NCI-H2196 (cell line): ENCODE measurements around the gene PLA2G7.
"Not testable (repeated sequence)": the region's sequence is repeated elsewhere in the genome, so short reads cannot be mapped to it uniquely, and the experiment has no call there.

ENCODE experiments used
- DNase-seq: peaks from one replicate; lab custom pipeline; 2025; ENCODE audit not compliant: unreplicated experiment; lab: John Stamatoyannopoulos, UW

Gene PLA2G7

DNA sequence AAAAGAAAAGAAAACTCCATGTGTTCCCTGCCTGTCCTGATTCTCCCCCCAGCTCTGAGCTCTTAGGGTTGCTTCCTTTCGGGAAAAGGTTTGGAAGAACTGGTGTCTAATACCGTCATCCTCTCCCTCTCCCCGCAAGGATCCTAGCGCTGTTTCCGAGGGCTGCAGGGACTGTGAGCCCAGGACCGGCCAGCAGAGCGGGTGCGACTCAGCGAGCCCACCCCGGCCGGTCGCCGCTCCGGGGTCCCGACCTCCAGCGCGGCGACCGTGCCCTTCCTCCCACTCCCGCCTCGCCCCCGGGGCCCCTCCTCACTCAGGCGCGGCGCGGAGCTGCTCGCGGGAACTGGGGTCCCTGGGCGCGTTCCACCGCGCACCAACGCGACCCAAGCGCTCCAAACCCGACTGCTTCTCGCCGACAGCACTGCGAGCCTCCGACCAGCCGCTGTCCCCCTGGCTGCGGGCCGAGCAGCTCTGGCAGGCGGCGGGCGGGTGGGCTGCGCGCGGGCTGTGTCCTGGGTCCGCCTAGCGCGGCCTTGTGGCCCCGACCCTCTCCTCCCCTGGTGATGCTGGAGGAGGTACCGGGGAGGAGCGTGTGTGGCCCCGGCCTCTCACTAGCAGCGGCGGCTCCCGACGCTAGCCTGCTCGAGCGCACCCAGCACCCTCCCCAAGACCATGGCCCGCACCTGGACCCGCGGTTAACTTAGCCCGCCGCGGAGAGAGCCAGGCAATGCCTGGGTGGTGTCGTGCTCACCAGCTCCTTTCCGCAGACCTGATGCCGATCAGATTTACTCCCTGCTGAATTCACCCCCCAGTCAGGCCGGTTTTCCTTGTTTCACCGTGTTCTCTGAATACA, at the start of gene PLA2G7:
Gene PLA2G7 (minus strand): TSS at position 509 of the 853 bp plus-strand sequence. CDS start 12,484 bp downstream, outside the sequence.
- DNase-seq: no peak

DNA sequence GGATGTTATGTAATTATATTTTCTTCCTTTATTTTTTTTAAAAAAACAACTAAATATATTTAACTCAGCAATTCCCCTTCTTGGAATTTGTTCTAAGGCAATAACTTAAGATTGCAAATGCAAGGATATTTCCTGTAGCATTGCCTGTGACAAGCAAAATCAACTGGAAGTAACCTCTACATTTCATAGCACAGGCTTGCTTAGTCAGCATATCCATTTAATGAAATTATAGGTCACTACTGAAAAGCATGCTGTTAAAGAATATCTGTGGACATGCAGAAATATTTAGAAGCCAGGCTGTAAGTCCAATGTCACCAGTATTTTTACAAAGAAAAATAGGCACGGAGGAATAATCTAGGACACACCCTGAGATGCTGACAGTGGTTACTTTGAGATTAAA, 49.4 kb upstream of the PLA2G7 start:
- DNase-seq: no peak

DNA sequence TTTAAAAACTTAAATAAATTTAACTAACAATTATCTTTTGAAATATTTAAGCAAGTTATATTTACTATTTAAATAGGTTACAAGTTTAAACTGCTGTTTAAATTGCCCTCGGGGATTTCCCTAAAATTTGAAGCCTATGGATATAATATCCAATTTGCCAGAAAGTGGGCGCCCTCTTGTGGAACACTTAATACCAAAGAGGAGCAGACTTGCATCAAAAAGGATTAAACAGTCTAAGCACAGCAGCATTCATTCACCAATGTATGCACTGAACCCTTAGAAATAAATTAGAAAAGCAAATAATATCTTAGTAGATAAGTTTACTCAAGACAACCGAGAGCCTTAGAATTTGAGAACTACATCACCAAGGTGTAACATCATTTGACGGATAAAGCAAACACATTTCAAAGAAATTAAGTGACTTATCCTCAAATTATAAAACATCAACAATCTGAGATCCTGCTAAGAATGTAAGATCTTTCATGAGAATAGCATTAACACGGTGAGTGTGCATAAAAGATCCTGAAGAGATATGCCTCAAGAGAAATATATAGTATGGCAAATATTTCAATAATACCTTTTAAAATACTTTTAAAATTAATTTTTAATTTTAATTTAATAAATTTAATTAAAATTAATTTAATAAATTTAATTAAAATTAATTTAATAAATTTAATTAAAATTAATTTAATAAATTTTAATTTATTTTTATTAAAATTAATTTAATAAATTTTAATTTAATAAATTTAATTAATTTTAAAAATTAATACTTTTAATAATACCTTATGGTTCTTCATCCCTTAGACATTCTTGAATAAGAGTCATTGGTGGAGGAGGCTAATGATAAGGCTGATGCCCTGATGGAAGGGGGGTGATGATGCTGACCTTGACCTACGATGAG, 46.6 kb upstream of the PLA2G7 start:
- DNase-seq: peak; percentile 60

DNA sequence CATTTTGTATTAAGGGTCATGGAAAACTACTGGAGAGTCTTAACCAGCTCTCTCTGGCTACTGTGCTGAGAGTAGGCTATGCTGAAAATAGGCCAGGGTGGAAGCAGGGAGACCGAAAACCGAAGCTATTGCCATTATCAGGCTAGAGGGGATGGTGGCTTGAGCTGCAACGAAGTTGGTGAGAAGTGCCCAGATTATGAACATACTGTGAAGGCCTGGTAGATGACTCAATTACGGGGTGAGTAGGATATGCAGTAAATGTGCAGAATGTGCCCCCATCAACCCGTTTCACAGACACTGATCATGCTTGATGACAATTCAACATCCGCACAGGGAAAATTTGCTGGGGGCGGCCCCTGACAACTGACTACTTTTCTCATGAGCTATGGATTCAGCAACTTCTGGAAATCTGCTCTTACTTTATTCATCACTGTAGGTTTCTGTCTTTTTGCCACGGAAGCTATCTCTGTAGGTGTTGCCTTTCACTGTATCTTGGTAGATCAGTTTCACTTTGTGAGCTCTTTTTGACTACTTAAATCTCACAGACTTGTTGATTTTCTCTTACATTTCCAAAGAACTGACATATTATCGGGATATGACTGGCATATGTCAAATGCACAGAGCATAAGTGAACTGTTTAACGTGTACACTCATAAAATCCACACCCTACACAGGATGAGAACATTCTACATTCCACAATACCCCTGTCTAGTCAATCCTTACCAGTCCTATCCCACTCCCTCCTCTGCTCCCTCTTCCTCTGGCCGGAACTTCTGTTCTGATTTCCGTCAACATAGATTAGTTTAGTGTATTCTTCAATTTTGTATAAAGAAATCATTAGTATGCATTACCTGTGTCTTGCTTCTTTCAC, 42.5 kb upstream of the PLA2G7 start:
- no peak for DNase-seq

DNA sequence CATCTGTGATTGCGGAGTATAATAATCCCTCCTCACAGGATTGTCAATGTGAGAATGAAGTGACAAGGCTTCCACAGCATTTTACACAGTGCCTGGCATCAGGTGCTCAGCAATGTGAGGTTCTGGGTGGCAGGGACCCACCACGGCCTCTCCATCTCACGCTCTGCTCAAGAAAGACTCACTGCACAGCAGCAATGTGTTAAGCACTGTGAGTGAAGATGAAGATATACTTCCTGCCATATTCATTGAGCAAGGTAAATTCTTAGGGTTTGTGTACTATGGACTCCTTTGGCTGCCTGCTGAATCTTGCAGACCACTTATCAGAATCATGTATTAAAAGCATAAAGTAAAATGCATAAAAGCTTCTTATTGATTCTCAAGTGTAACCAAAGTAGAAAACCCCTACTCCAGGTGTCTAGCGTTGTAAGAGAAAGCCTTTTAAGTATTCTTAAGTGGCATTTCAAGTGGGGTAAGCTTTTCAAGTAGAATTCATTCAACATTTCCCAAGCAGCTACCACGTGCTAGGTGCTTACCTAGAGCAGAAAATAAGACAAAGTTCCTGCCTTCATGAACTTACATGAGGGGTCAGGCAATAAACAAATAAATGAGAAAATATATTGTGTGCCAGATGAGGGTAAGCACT, 41.0 kb upstream of the PLA2G7 start:
- no peak for DNase-seq

DNA sequence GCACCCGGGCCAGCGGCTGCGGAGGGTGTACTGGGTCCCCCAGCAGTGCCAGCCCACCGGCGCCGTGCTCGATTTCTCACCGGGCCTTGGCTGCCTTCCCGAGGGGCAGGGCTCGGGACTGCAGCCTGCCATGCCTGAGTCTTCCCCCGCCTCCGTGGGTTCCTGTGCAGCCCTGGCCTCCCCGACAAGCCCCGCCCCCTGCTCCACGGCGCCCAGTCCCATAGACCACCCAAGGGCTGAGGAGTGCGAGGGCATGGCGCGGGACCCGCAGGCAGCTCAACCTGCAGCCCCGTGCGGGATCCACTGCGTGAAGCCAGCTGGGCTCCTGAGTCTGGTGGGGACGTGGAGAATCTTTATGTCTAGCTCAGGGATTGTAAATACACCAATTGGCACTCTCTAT, 39.6 kb upstream of the PLA2G7 start:
- DNase-seq: not testable (repeated sequence)

DNA sequence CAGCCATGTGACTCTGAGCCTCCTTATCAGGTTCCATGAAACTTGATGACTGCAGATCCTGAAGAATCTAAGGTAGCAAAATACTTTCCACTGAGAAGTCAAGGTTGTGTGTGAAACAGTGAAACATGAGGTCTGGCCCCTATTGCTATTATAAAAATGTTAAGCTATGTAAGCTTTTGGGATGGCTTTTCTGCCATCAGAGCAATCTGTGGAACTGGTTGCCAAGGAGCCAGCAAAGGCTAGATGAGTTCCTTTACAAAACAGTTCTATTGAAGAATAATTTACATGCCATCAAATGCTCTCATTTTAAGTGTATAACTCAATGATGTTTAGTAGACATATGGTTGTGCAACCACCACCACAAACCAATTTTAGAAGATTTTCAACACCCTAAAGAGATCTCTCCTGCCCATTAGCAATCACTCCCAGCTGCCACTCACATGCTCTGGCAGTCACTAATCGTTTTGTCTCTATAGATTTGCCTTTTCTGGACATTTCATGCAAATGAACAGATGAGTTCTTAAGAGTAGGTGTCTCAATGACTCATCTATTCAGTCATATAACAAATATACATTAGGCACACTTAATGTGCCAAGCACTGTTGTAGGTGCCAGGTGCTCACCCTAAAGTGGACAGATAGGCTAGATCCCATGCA, 38.2 kb upstream of the PLA2G7 start:
- no peak for DNase-seq

DNA sequence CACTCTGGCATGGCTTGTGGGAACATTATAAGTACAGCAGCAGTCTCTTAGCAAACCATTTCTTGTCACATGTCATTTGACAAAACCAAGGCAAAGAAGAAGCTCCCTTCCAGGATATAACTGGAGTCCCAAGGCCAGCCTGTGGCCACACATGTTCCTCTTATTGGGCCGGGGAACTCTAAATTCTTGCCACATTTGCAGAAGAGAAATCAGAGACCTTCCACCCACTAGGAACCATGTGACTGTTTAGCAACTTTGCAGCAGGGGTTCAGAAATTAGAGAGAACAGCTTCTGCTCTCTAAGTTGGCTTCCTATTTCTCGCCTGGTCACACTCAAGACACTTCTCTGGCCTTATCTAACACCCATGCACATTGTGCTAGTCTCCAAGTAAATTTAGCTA, 37.6 kb upstream of the PLA2G7 start:
- DNase-seq: no peak

DNA sequence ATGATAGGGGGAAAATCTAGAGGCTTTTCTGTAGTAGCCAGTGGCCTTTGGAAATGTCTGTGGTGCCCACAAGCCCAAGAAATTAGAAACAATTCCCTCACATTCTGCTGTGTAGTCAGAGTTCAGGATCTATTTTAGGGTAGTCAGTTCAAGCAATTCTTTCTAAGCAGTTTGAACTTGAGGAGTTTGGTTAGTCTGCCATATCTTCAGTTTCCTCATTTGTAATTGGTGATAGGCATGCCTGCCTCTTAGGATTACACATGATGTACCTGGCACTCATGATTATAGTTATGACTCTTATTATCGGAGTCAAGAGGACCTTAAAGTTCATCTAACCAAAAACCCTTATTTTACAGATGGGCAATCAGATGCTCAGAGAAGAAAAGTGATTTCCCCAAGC, 36.8 kb upstream of the PLA2G7 start:
- no peak for DNase-seq

DNA sequence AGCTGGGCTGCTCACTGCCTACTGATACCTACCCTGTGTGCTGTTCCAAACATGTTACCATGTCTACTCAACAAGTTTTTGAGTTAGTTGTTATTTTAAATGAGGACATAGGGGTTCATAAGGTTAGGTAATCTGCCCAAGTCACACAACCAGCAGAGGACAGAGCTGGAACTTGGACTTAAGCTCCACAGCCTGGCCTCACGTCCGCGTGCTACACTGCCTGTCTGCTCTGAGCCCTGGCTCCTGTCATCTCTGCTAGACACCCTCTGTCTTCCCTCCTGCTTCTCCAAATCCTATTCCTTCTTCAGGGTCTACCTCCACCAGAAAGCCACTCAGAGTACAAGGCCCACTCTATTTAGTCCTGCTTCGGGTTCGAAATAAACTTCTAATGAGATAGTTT, 29.8 kb upstream of the PLA2G7 start:
- no peak for DNase-seq

DNA sequence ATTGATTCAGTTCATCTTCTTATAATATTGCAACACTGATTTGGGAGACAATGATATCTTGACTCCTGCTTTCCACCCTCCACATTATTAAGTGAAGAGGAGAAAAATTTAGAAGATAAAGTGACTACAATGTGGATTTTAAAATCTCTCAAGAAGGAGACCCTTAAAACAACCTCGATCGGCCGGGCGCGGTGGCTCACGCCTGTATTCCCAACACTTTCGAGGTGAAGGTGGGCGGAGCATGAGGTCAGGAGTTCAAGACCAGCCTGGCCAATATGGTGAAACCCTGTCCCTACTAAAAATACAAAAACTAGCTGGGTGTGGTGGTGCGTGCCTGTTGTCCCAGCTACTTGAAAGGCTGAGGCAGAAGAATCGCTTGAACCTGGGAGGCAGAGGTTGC, 29.1 kb upstream of the PLA2G7 start:
- DNase-seq: not testable (repeated sequence)

DNA sequence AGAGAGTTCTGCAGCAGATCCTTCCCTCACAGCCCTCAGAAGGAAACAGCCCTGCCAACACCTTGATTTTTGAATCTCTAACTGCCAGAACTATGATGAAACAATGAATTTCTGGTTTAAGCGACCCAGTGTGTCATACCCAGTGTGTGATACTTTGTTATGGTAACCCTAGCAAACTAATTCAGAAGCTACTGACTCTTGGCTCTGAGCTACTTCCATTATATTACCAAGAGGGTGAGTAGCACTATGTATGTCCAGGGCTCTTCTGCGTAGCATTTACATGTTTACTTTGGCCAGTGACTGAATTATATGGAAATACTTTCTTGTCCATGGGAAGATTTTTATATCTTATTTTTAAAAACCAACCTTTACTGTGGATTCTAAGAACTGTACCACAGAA, 28.3 kb upstream of the PLA2G7 start:
- no peak for DNase-seq

DNA sequence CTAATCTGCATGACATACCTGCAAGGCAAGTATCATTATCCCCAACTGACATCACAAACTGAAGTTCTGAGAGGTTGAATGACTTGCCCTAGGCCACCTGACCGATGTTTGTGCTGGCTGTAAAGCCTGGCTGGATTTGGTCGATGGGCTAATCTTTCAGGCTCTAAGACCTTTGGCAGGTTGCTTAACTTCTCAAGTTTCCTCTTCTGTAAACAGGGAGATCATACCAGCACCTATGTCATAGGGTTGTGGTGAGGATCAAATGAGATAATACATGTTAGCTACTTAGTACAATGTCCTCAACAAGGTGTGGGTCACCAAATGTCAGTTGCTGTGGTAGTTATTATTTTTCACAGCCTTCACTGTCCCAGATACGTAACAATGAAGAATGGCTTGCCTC, 25.8 kb upstream of the PLA2G7 start:
- DNase-seq: no peak

DNA sequence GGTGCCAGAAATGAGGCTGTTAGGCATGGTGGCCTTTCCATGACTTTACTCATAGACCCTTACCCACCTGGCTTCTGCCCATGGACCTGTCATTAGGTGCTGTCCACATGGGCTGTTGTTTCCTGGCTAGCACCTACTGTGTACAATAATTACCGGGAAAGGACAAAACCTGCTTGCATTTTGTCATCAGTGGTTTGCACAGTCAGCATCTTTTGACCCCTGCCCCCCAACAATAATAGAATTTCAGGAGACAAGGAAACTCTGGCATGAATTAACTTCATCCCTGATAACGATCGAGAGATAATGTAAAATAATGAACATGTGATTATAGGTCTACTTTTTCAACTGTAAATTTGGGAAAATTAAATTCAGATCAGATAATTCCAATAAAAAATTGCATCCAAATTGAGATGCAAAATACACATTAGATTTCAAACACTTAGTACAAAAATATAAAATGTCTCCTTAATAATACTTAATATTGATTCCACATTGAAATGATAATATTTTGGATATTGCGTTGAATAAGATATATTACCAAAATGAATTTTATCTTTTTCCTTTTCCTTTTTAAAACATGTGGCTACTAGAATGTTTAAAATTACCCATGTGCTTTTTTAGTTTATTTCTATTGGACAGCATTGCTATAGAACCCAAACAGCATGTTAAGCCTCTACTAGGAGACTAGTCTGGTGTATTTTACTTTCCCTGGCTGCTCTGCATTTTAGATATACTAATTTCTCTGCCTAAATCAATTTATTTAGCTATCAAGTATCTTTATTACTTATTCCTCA, 24.0 kb upstream of the PLA2G7 start:
- DNase-seq: no peak

DNA sequence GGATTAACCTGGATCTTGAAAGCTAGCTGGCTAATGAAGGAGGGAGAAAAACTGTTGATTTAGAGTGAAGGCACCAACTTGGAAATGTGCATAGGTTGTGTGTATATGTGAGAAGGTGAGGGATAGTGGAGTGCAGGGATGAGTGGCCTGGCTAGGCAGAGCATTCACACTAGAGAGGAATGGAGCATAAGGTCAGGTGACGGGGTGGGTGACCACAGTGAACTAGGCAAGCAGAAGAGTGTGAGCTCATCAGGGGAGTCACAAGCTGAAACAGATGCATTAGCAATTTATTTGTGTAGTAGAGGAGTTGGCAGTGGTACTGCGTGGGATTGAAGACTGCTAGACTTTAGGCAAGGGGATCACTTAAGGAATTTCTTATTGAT, 22.0 kb upstream of the PLA2G7 start:
- DNase-seq: no peak

DNA sequence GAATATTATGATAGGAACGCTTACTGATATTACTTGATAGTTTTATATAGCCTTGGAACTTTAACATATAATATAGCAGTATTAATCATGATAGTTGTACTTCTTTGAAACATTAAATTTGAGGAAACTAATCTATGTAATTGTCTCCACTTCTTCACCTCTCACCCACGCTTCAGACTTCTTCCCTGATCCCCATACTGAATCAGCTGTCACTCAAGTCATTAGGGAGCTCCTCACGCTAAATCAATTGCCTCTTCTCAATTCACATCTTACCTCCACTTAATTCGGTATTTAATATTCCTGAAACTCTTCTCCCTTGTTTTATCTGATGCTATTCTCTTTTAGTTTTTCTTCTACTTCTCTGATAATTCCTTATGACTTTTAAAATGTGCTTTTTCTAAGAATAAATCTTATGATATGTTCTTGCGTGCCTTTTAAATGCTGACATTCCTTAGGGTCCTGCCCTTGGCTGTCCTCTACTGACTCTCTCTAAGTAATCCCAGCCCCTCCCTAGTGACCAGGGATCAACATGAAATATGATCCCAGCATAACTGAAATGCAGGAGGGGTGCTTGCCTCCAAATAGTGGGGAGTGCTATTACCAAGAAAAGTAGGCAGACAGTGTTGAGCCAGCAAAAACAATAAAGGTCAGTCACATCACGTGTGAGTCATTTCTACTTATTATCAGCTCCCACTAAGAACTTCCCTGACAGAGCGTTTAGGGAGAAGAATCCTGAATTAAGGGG, 21.5 kb upstream of the PLA2G7 start:
- no peak for DNase-seq

DNA sequence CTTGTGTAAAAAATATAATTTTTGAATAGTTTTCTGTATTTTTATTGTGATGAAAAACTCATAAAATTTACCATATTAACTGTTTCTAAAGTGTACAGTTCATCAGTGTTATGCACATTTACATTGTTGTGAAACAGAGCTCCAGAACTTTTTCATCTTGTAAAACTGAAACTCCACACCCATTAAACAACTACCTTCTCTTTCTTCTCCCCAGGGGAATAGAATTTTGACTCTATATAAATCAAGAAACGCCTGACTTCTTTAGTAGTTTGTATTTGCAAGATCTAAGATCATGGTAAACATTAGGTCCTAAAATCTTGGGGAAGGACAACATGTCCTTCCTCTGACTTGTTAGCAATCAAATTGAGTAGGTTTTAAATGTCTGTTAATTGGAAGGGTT, 20.7 kb upstream of the PLA2G7 start:
- no peak for DNase-seq

DNA sequence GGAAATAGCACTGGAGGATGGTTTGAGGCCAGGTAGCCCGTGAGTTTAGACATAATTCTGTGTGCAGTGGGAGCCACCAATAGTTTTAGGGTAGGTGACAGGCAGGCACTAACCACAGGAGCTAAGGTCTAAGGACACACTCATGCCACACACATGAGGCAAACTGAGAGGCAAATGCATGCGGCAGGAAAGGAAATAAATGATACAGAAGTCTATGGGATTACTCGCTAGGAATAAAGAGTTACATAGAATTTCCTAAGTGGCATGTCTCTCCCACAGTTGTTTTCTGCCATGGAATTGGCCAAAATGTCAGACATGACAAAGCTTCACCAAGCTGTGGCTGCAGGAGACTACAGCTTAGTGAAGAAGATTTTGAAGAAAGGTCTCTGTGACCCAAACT, 16.5 kb upstream of the PLA2G7 start:
- no peak for DNase-seq

DNA sequence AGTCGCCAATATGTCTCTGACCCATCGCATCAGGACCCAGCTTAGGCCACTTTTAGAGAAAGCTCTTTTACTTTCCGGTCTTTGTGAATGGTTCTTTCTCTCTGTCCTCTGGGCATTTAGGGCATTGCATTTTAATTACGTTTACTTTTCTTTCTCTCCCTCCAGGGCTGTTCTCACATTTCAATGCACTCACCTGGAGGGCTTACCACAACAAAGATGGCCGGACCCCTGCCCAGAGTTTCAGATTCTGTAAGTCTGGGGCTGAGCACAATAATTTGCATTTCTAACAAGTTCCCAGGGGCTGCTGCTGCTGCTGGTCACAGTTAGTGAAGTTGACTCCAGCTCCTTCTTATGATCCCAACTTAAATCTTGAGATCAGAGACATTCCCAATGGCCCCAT, 14.6 kb upstream of the PLA2G7 start:
- DNase-seq: no peak
